Measurements from ENCODE around the gene TPM4.
"Not testable (repeated sequence)": the region's sequence is repeated elsewhere in the genome, so short reads cannot be mapped to it uniquely, and the experiment has no call there.

The TPM4 gene

DNA sequence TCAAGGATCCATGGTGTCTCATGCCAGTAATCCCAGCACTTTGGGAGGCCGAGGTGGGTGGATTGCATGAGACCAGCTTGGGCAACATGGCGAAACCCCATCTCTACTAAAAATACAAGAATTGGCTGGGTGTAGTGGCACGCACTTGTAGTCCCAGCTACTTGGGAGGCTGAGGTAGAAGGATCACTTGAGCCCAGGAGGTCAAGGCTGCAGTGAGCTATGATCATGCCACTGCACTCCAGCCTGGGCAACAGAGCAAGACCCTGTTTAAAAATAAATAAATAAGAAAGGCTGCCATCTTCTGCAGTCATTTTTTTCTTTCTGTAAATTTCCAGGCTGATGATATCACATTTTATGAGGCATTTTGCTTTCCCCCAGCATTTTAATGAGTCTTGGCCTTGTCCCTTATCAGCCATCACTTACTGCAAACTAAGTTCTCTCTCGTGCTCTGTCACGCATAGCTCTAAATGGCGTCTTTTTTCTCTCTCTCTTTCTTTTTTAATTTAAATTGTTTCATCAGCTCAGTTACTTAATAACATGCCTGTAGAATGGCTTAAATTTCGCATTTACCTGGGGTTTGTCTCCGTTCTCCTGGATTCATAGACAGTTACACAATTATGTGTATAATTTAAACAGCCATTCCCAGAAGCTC lies 23.1 kb downstream of the TPM4 start:
- not testable (repeated sequence) for DNase-seq

GRCh38 chr19:16100524-16100923 lies 24.2 kb downstream of the TPM4 start:
- DNase-seq, result no peak

GRCh38 chr19:16104722-16105121 lies 28.4 kb downstream of the TPM4 start:
- no peak for DNase-seq

DNA sequence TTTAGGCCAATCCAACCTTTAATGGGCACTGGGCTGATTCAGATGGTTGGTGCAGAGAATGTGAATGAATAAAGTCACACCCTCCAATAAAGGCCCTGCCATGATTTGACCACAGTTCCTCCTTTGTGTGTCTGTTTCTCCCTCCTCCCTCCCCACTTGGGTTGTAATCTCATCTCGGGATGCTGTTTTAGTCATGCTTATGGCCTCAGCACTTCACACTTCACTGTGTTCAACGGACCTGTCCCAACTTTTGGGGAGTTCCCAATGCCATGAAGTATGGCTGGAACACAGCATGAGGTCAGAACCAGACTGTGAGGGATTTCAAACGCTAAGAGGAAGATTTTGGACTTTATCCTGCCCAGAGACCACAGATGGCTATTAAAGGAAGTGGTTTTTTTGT lies 29.8 kb downstream of the TPM4 start:
- DNase-seq, result no peak

GRCh38 chr19:16111160-16111908 lies 35.0 kb downstream of the TPM4 start, which contains the start of gene RAB8A:
Gene RAB8A, plus strand, starts transcription at chr19:16111889. Its CDS starts 13 bp downstream, at chr19:16111902.
- peak; percentile 100 for DNase-seq

GRCh38 chr19:16111909-16112752 lies 35.8 kb downstream of the TPM4 start:
- DNase-seq, result no peak

- DNase-seq, result no peak
Observed at GRCh38 chr19:16112778-16113177, 36.5 kb downstream of the TPM4 start.

GRCh38 chr19:16113727-16114126 lies 37.4 kb downstream of the TPM4 start:
- DNase-seq, result no peak

GRCh38 chr19:16115301-16116039 lies 39.2 kb downstream of the TPM4 start:
- DNase-seq, result no peak

DNA sequence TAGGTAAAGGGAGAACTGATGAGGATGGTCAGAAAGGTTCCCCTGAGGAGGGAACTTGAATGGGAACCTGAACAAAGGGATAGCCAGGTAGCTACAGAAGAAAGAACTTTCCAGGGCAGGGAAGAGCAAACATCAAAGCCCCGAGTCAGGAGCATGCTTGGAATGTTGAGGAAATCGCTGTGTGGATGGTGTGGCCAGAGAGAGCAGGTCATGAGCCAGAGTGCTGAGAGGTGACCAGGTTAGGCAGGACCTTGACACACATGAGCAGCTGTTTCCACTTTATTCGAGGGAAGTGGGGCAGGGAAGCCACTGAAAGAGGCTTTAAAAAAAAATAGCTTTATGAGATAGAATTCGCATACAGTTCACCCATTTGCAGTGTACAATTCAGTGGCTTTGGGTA lies 39.8 kb downstream of the TPM4 start:
- no peak for DNase-seq

GRCh38 chr19:16117594-16118033 lies 41.3 kb downstream of the TPM4 start:
- DNase-seq, result no peak

DNA sequence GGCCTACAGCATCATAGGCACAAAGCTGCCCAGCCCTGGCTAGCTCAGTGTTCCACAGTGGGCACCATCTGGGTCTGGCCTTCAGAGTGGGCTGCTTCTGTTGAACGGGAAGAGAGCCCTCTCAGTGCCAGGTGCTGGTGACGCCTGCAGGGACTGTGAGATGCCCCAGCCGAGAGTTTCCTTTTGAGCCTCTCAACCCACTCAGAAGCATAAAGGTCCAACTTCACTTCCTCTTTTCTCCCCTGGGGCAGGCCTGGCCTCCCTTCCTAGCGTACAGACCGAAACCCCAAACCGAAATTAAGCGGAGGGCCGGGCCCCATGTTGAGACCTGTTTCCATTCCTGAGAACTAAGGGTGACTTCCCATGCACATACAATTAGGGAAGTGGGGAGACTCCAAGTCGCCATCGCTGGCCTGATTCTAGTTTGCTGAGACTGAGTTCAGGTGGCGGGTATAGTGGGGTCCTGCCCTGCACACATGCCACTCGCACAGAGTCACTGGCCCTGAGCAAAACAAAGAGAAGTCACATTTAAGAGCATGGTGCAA lies 42.3 kb downstream of the TPM4 start:
- peak; percentile 78 for DNase-seq

DNA sequence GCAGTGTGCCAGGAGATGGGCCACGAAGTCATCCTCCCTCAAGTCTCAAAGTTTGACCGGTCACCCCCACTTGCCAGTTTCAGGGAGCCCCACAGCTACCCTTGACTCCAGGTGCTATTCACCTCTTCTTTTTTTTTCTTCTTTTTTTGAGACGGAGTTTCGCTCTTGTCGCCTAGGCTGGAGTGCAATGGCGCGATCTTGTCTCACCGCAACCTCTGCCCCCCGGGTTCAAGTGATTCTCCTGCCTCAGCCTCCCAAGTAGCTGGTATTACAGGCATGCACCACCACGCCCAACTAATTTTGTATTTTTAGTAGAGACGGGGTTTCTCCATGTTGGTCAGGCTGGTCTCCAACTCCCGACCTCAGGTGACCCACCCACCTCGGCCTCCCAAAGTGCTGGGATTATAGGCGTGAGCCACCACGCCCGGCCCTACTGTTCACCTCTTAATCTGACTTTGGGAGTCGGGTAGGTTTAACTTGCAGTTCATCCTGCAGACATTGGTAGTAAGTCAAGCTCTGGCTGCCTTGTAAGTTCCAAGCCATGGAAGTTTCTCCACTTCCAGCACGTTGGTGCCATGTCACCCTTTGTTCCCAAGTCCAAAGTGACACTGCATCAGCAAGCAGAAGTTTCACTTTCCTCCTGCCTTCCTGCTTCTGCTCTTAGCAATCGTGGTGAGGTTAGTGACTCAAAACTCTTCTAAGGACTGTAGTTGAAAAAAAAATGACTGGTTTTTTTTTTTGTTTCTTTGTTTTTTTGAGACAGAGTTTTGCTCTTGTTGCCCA lies 43.0 kb downstream of the TPM4 start:
- peak; percentile 41 for DNase-seq

GRCh38 chr19:16121141-16121540 lies 44.8 kb downstream of the TPM4 start:
- no peak for DNase-seq

DNA sequence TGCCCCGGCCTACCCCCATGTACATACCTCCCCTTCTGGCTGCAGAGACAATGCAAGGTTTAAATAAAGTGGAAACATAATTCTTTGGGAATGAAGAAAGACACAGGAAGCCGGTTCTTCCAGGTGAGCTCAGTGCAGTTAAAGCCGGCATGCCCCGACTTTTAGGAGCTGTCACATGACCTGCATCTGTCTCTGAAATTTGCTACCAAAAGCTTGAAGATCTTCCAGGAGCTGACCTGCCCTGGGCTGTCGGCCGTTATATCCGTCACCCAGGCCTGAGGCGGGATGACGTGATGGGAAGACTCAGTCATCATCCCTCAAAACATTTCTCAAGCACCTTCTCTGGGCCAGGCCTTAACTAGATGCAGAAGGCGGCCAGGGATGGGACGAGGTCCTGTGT lies 45.7 kb downstream of the TPM4 start:
- no peak for DNase-seq

GRCh38 chr19:16124953-16125352 lies 48.7 kb downstream of the TPM4 start:
- no peak for DNase-seq

DNA sequence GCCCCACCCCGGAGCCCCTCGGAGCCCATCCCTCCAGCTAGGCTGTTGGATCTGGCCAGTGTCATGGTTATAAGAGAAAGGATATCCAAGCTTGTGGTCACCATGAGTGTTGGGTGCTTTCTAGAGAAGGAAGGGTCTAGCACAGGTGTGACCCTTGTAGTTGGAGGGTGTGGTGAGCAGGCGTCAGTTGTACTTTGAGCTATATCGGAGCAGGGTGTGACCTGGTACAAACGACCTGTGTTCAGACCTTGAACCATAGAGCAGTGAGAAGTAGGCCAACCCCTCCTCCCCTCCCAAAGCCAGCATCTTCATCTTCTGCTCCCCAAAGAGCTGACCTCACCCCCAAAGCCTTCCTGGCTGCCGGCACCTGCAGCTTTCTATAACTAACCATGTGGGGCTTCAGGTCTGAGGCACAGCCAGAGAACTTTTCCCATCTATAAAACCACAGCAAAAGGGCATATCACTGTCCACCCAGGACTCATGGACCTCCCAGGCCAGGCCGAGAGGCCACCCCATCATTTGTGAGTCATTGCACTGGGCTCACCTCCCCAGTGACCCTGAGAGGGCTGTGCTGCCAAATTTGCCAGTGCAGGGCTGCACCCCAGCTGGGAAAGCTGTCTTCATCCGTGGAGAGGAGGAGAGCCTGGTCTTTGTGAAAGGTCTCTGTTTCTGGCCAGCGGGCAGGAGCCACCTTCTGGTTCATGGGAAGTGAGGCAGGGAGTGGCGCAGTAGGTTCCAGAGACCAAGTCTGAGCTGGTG lies 49.6 kb downstream of the TPM4 start:
- DNase-seq, result no peak

- DNase-seq, result no peak
Observed at GRCh38 chr19:16127080-16127479, 50.8 kb downstream of the TPM4 start.

DNA sequence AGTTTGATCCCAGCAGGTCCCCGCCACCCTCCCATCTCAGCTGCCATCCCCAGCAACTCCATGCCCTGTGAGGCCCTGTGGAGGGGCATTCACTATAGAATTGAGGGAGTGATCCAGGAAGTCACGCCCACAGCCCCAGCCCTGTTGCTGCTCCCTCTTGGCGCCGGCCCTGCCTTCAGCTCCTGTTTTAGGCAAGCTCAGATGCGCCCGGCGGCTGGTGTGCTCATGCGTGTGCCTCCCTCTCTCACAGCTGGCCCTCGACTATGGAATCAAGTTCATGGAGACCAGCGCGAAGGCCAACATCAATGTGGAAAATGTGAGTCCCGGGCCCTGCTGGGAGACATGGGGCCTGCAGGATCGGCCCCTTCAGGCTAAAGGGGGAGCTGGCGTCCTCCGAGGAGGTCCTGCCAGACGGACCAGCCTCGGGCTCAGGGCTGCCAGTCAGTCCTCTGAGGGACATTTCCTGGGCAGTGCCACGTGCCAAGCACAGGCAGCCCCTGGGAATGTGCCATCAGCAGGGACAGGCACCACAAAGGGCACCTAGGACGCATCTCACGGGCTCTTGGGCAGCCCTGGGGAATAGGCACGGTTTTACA lies 51.6 kb downstream of the TPM4 start:
- DNase-seq, result no peak

GRCh38 chr19:16131648-16132047 lies 55.4 kb downstream of the TPM4 start:
- no peak for DNase-seq
